IMR-90 (cell line): ENCODE results near the gene BLZF1. TPM values are rescaled to one million over a fixed set of nuclear protein-coding genes. Genes with fewer than 3 reads are reported as not detected.

Experiments
- ATAC-seq: fragments of 200-7000 bp; cut with Tn5 transposase; 2 replicates; pipeline ENCODE4 v1.9.1; 2020; ENCODE audit warnings: low read depth, mild to moderate bottlenecking, moderate library complexity
- BruUV-seq: library from RNA; stranded (reverse); fragments of 400-500 nt; replicated peaks from 2 replicates; lab custom pipeline; 2021; lab: Mats Ljungman, UMichigan
- CTCF ChIA-PET: fragments of 300-600 bp; formaldehyde crosslinking; extraction: SDS; loops from one replicate; lab custom pipeline; 2021; ENCODE audit warnings: antibody characterized with exemption; lab: Yijun Ruan, JAX
- POLR2A ChIA-PET: fragments of 300-600 bp; sonication (Branson Sonifier 250); formaldehyde crosslinking; loops from one replicate; lab custom pipeline; 2022; ENCODE audit warnings: antibody characterized with exemption; ENCODE audit not compliant: unreplicated experiment; lab: Charles Lee
- DNase-seq: peaks from one replicate; pipeline ENCODE4 v3.0.0; 2013
- H2AFZ ChIP-seq: replicated peaks from 2 replicates; pipeline ENCODE3; 2013; ENCODE audit warnings: low read length, mild to moderate bottlenecking; ENCODE audit not compliant: poor library complexity
- H2AK5ac ChIP-seq: 2 replicates; pipeline ENCODE4 v1.6.1; 2013; ENCODE audit warnings: low read depth, low read length, inconsistent platforms
- H2AK9ac ChIP-seq: replicated peaks from 2 replicates; pipeline ENCODE3; 2013; ENCODE audit warnings: mild to moderate bottlenecking, low read depth, low read length, moderate library complexity; ENCODE audit not compliant: poor library complexity
- H2BK120ac ChIP-seq: 2 replicates; pipeline ENCODE4 v1.6.1; 2013; ENCODE audit warnings: low read depth, low read length, inconsistent platforms
- H2BK15ac ChIP-seq: 3 replicates; pipeline ENCODE4 v1.6.1; 2013; ENCODE audit warnings: low read depth, low read length, inconsistent platforms
- H2BK20ac ChIP-seq: 2 replicates; pipeline ENCODE4 v1.6.1; 2013; ENCODE audit warnings: low read depth, mild to moderate bottlenecking, inconsistent platforms, low read length, moderate library complexity
- H2BK5ac ChIP-seq: 2 replicates; pipeline ENCODE4 v1.6.1; 2013; ENCODE audit warnings: mild to moderate bottlenecking, low read depth, low read length, inconsistent platforms; ENCODE audit not compliant: poor library complexity, severe bottlenecking
- H3K14ac ChIP-seq: replicated peaks from 2 replicates; pipeline ENCODE4 v1.6.1; 2013; ENCODE audit warnings: low read depth, low read length, inconsistent platforms
- H3K18ac ChIP-seq: 2 replicates; pipeline ENCODE4 v1.6.1; 2013; ENCODE audit warnings: low read depth, low read length, control low read depth
- H3K23ac ChIP-seq: 2 replicates; pipeline ENCODE4 v1.6.1; 2013; ENCODE audit warnings: low read depth, low read length, inconsistent platforms
- H3K27ac ChIP-seq: 2 replicates; pipeline ENCODE4 v1.5.1; 2013; ENCODE audit warnings: mild to moderate bottlenecking, control low read depth, low read length; ENCODE audit not compliant: insufficient read depth
- H3K27me3 ChIP-seq: 2 replicates; pipeline ENCODE4 v1.6.1; 2013; ENCODE audit warnings: low read length; ENCODE audit not compliant: control insufficient read depth, insufficient read depth
- H3K36me3 ChIP-seq: 2 replicates; pipeline ENCODE4 v1.6.1; 2013; ENCODE audit warnings: low read length, mixed read lengths; ENCODE audit not compliant: control insufficient read depth, insufficient read depth
- H3K4ac ChIP-seq: 2 replicates; pipeline ENCODE4 v1.6.1; 2013; ENCODE audit warnings: low read depth, low read length, inconsistent platforms
- H3K4me1 ChIP-seq: 2 replicates; pipeline ENCODE4 v1.6.1; 2013; ENCODE audit warnings: low read length, mixed read lengths; ENCODE audit not compliant: control insufficient read depth, insufficient read depth
- H3K4me2 ChIP-seq: 2 replicates; pipeline ENCODE4 v1.6.1; 2013; ENCODE audit warnings: low read depth, mild to moderate bottlenecking, control low read depth, low read length, moderate library complexity
- H3K4me3 ChIP-seq: 2 replicates; pipeline ENCODE4 v1.5.1; 2013; ENCODE audit warnings: low read depth, mild to moderate bottlenecking, control low read depth, low read length, moderate library complexity; ENCODE audit not compliant: insufficient read depth
- H3K56ac ChIP-seq: 2 replicates; pipeline ENCODE4 v1.6.1; 2013; ENCODE audit warnings: low read length, inconsistent platforms; ENCODE audit not compliant: insufficient read depth; ENCODE audit errors: extremely low read depth
- H3K79me1 ChIP-seq, 2 experiments: 2 replicates each; pipeline ENCODE4 v1.6.1; 2013; ENCODE audit warnings: low read length in 2 of 2, inconsistent platforms in 1 of 2, low read depth in 1 of 2
- H3K9ac ChIP-seq: 2 replicates; pipeline ENCODE4 v1.6.1; 2013; ENCODE audit warnings: low read depth, low read length, control low read depth
- H3K9me1 ChIP-seq: 2 replicates; pipeline ENCODE4 v1.6.1; 2013; ENCODE audit warnings: low read length, inconsistent platforms; ENCODE audit not compliant: insufficient read depth
- H3K9me3 ChIP-seq: 2 replicates; pipeline ENCODE4 v1.6.1; 2013; ENCODE audit warnings: low read length; ENCODE audit not compliant: control insufficient read depth, insufficient read depth
- H4K20me1 ChIP-seq: 2 replicates; pipeline ENCODE4 v1.6.1; 2013; ENCODE audit warnings: low read length, inconsistent platforms; ENCODE audit not compliant: insufficient read depth
- H4K5ac ChIP-seq: 2 replicates; pipeline ENCODE4 v1.6.1; 2013; ENCODE audit warnings: mild to moderate bottlenecking, low read depth, low read length, control low read depth
- H4K8ac ChIP-seq, 2 experiments: 2 replicates each; pipeline ENCODE4 v1.6.1; 2013; ENCODE audit warnings: low read depth in 2 of 2, low read length in 2 of 2, control low read depth in 1 of 2, inconsistent platforms in 1 of 2
- H4K91ac ChIP-seq: 2 replicates; pipeline ENCODE4 v1.6.1; 2013; ENCODE audit warnings: low read depth, low read length, inconsistent platforms; ENCODE audit not compliant: insufficient read depth
- CEBPB ChIP-seq: IDR thresholded peaks from 2 replicates; pipeline ENCODE4 v1.6.1; 2012; ENCODE audit warnings: low read depth, low read length, improper control_type of control experiment
- CTCF ChIP-seq: conservative IDR thresholded peaks from 2 replicates; pipeline ENCODE4 v1.5.1; 2012; ENCODE audit warnings: mild to moderate bottlenecking, low read depth, low read length, improper control_type of control experiment
- MAZ ChIP-seq: IDR thresholded peaks from 2 replicates; pipeline ENCODE4 v1.6.1; 2012; ENCODE audit warnings: low read depth, mild to moderate bottlenecking, low read length, improper control_type of control experiment, moderate library complexity, borderline replicate concordance
- POLR2A ChIP-seq: IDR thresholded peaks from 2 replicates; pipeline ENCODE4 v1.6.1; 2012; ENCODE audit warnings: mild to moderate bottlenecking, low read depth, low read length
- RAD21 ChIP-seq: IDR thresholded peaks from 2 replicates; pipeline ENCODE4 v1.6.1; 2012; ENCODE audit warnings: low read length, improper control_type of control experiment
- RFX5 ChIP-seq: IDR thresholded peaks from 2 replicates; pipeline ENCODE4 v1.8.0; 2012; ENCODE audit warnings: low read depth, mild to moderate bottlenecking, low read length, moderate library complexity
- SMC3 ChIP-seq: fragments of 150-350 bp; IDR thresholded peaks from 2 replicates; pipeline ENCODE4 v1.6.1; 2016; ENCODE audit warnings: low read depth, mild to moderate bottlenecking, antibody characterized with exemption, low read length, moderate library complexity
- WGBS, 2 experiments: methylation state at CpG; one replicate each; pipeline versions ENCODE4 v1.1.5 to v1.1.7; 2013; ENCODE audit warnings: missing lambda C conversion rate in 2 of 2; ENCODE audit not compliant: insufficient read length in 1 of 2; ENCODE audit errors: extremely low coverage in 2 of 2; 5-methylcytosine and 5-hydroxymethylcytosine counted together
- dilution Hi-C: fragments of 300-500 bp; cut with HindIII; formaldehyde crosslinking; loops from one replicate; pipeline ENCODE4 v1.14.3; 2018; ENCODE audit warnings: low sequenced_read_pairs; ENCODE audit not compliant: unreplicated experiment
- in situ Hi-C: fragments of 300-500 bp; cut with MboI; formaldehyde crosslinking; loops from 3 replicates; pipeline ENCODE4 v1.14.3; 2019; ENCODE audit warnings: low sequenced_read_pairs, inconsistent platforms, mixed read lengths
- intact Hi-C: fragments of 100-400 bp; cut with micrococcal nuclease; formaldehyde crosslinking; loops from 2 replicates; pipeline ENCODE4 v1.10.0; 2022
- polyA plus RNA-seq, 3 experiments: library from polyadenylated mRNA; depleted of rRNA; stranded (reverse); fragments of >200 nt; gene quantifications; 2 replicates each; pipeline ENCODE4 v1.2.3, GENCODE V29; 2012; ENCODE audit warnings: low replicate concordance in 1 of 3
- total RNA-seq: library from RNA; depleted of rRNA; stranded (reverse); fragments of >200 nt; gene quantifications from 2 replicates; pipeline ENCODE4 v1.2.3, GENCODE V29; 2012

Gene BLZF1
- total and polyA plus RNA-seq, 2 of the 4 experiments (the other 2 are of a cell fraction): 14.2 to 24.2 TPM

DNA sequence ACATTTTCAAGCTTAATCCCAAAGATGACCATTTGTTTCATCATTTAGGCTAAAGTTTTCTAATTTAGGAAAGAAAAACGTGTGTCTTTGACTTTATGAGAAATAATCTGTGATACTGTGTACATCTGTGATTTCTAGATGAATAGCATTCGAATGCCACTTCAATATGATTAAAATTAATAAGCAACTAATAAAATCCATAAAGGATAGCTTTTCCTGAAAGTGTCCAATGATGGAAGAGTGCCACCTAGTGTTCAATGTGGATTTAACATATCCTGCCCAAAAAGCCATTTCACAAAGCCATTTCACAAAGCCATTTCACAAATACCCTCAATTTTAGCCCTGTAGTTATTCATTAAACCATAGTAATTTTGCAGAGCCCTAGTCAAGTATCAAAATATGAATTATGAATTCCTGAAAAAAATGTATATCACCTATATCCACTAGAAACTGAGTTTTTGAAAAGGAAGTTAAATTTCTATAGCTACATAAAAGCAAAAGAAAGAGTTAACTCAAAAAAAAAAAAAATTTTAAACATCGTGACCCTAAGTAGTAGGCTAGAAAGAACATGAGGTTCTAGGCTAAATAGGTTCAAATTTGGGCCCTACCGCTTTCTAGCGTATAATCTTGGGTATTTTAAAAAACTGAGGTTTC is 19.5 kb upstream of the BLZF1 start:
- intact Hi-C loops (loop anchor here (1.0 to 10.0 kb wide), 5 partner anchors 242 to 1006 kb away; partner anchors contain the start of gene ATP1B1), in situ Hi-C loops (loop anchor here (10.0 kb wide), 1 partner anchor 914 kb away; no protein-coding TSS in a partner anchor), dilution Hi-C loops (no loop called here)
- Histone ChIP-seq H2BK120ac (no peak overlapping the region), H2BK15ac (no peak overlapping the region), H3K56ac (no peak overlapping the region), H3K4me1 (no peaks in the 10 kb centered on the region), H3K14ac (no peak overlapping the region), H2BK5ac (no peak overlapping the region), H2BK20ac (no peak overlapping the region), H2AFZ (no peak overlapping the region), H3K36me3 (no peaks in the 10 kb centered on the region), H4K91ac (no peak overlapping the region), H3K27me3 (no peaks in the 10 kb centered on the region), H3K9me3 (no peaks in the 10 kb centered on the region), H3K4me2 (no peak overlapping the region), H3K9me1 (no peaks in the 10 kb centered on the region), H4K8ac (no peak overlapping the region), H4K20me1 (no peaks in the 10 kb centered on the region), H4K5ac (no peak overlapping the region), H2AK5ac (no peak overlapping the region), H3K23ac (no peak overlapping the region), H2AK9ac (no peak overlapping the region), H3K18ac (no peak overlapping the region), H3K27ac (no peak overlapping the region), H3K4ac (no peak overlapping the region), H3K79me1 (0 out of 4 replicates have a peak, but pooled peaks cover 0 to 3% of the 10 kb centered on the region in 2 experiments), H3K4me3 (no peak overlapping the region), H3K9ac (no peak overlapping the region)
- no TSS peak for BruUV-seq
- no CpG with 5 or more reads among the region's 5 CpGs for WGBS, 2 experiments
- TF ChIP-seq POLR2A: no peak
- peak; percentile 86 for TF ChIP-seq CTCF
- TF ChIP-seq SMC3: peak; percentile 85
- no peak for TF ChIP-seq MAZ
- TF ChIP-seq CEBPB: no peak
- TF ChIP-seq RAD21: peak; percentile 90
- no peak for TF ChIP-seq RFX5
- ChIA-PET CTCF (interaction anchor here (0.6 to 2.0 kb wide), 27 partner anchors 12 to 909 kb away, joined by 3 to 18 read pairs (median 3); partner anchors contain the start of genes ATP1B1 and NME7), POLR2A (no interaction called here)
- peak; percentile 62; the same call in 1 of the 2 replicates for ATAC-seq
- DNase-seq: peak; percentile 68
